Testis (tissue), 2 donors: ENCODE measurements around the gene COPB2.

Experiments used
- CTCF ChIP-seq, 3 experiments: fragments of 450-650 bp in 2 of 3; fragments of 200-600 bp in 1 of 3; sonication (generic) in 1 of 3; IDR thresholded peaks; one replicate each; pipeline ENCODE4 v1.5.1; 2016 to 2019; ENCODE audit warnings: antibody characterized with exemption in 3 of 3, mild to moderate bottlenecking in 2 of 3, moderate library complexity in 1 of 3
- POLR2A ChIP-seq: fragments of 450-650 bp; IDR thresholded peaks from one replicate; pipeline ENCODE4 v1.6.1; 2017; ENCODE audit warnings: antibody characterized with exemption, mild to moderate bottlenecking, moderate library complexity

GRCh38 chr3:139324456-139324855, 65.0 kb downstream of the COPB2 start:
- TF ChIP-seq CTCF (IDR thresholded peaks at IDR 0.05) (no peak), POLR2A (no peak)
